NCI-H345 (cell line): ENCODE measurements around the gene TPM3.
A peak's percentile ranks its signal among the peaks of the same experiment; 100 is the strongest.
"Not testable (repeated sequence)": the region's sequence is repeated elsewhere in the genome, so short reads cannot be mapped to it uniquely, and the experiment has no call there.

Experiments
- DNase-seq: peaks from one replicate; lab custom pipeline; 2025; lab: John Stamatoyannopoulos, UW

The TPM3 gene

DNA sequence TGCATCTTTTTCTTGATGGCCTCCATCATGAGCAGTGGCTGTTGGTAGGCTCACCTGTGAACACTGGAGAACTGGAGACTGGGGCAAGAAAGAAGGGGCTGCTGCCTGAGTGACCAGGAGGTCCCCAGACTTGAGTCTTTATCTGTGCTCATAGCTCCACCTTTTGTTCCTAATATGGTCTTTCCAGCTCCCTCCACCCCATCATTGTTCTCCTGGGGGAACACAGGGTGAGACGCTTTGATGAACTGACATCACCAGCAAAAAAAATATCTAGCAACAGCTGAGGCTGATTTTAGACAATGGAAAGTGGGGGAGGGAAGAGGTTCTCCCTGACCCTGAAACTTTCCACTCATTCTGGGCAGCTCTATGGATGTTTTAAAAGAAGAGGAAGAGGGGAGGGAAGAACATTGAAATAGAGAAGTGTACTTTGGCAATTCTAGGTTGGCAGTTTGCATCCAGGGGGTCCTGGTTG is at the start of gene TPM3:
TSS of gene TPM3 (minus strand) at position 111 of the 472 bp plus-strand sequence. CDS start at position 29, 82 bp downstream.
- DNase-seq, result no peak

GRCh38 chr1:154240294-154240833 is 48.5 kb upstream of the TPM3 start:
- no peak for DNase-seq

DNA sequence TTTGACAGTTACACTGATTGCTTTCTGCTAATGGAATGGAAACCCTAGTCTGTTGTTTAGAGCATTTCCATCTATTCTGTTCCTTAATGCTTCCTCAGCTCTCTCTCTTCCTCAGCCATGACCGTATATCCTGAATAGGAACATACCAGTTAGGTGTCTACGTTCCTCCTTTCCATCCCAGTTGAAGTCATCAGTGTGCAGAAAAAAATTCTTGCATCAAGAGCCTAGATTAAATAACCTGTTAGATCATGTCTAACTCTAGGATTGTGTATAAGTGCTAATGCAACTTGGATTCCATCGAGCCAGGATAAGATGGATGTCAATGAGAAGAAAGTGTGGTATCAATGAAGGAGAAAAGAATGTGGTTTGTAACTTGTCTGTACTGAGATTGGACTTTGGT is 47.6 kb upstream of the TPM3 start:
- no peak for DNase-seq

DNA sequence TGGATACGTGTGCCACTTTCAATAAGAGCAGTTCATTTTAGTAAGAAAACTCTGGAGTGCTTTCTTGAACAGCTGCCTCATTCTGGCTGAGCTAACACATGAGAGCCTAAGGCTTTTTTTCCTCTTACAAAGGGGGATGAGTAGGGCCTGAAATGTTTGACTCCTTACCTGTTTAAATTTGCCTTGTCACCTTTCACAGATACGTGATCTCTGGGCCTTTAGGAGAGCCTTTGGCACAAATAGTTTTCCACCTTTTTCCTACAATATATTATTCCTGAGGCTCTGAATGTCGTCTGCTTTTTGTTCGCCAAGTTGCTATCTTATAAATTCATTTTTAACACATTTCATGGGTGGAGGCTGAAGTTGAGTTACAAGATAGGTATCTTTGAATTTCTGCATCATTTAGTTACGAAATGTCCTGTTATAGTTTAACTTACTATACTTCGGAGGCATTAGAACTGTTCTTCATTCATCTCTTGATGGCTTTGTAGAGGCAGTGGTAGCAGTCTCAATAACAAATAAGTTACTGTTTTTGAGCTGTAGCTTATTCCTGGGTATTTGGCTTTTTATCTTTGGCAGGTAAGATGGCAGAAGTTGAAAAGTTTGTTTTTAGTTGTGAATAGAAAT is 46.1 kb upstream of the TPM3 start:
- DNase-seq, result no peak

DNA sequence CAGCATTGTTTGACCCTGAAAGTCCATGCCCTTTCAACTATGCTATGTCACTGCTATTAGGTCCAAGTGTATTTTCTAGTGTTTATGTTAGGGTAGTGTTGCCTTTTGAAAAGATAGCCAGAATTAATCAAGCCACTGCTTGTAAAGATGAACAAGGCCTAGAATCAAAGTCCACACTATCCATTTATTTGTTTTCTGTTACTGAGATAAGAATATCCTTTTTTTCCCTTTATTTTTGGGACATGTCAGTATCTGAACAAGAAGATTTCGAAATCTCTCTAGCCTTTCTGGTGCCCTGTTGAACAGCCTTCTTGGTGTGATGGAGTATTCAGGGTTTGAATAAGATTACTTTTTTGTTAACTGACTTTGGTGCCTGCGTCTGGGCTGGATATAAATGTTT is 45.5 kb upstream of the TPM3 start:
- no peak for DNase-seq

- DNase-seq, result no peak
Measured at GRCh38 chr1:154236855-154237254, 45.0 kb upstream of the TPM3 start.

- not testable (repeated sequence) for DNase-seq
Measured at GRCh38 chr1:154233127-154233526, 41.2 kb upstream of the TPM3 start.

GRCh38 chr1:154231112-154231511 is 39.2 kb upstream of the TPM3 start:
- DNase-seq, result not testable (repeated sequence)

DNA sequence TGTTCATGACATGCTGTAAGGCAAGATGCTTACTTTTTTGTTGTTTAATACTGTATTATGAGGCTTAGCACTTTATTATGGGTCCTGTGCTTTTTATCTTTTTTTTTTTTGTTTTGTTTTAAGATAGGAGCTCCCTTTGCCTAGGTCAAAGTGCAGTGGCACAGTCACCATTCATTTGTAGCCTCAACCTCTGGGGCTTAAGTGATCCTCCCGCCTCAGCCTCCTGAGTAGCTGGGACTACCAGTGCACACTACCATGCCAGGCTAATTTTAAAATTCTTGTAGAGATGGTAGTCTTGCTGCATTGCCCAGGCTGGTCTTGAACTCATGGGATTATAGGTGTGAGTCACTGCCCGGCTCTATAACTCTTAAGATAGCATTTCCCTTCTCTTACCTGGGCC is 33.5 kb upstream of the TPM3 start:
- DNase-seq, result no peak

DNA sequence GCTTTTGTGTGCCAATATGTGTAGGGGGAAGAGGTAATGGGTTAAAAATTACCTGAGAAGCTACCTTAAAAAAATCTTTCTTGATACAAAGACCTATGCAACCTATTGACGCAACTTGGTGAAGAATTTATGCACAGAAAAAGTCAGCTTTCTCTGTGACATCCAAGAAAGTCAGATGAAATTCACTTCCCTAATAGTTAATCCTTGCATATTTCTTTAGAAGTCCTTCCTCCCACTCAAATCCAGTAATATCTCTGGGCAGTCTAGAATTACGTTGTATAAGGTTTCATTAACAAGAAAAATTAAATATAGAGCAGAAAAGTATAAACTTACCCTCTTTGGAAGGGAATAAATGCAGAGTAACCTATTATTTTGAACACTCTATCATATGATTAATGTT is 31.7 kb upstream of the TPM3 start:
- DNase-seq, result no peak

GRCh38 chr1:154222918-154223317 is 31.0 kb upstream of the TPM3 start:
- DNase-seq, result no peak

GRCh38 chr1:154222518-154222917 is 30.6 kb upstream of the TPM3 start:
- DNase-seq, result no peak

DNA sequence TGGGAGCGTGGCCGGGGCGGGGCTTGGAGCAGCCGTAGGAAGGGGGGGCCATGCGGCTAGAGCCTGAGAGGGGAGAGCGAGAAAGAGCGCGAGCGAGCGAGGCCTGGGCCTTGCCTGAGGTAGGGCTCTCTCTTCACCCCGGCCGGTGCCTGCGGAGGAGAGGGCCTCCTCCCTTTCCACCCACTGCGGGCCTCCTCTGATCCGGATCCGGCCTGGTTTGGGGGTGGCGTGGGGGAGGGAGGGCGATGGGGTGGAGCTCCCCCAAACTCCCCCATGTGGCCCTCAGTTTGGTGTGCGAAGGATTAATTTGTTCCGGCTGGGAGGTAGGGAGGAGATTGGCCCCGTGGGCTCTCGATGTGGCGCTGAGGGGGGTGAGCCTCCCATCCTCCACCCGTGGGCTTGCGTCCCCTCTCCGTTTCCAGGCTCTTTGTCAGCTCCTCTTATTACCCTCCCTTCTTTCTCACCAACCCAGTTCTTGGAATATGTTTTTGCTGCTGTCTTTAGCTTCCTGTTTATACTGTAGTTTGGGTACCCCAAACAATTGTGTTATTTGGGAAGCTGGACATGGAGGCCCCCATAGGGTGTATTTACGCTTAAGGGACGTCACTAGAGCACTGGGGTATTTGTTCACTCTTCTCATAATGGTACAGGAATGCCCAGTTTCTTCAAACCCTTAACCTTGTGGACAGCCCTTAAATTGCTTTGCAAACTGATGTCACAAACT is 29.5 kb upstream of the TPM3 start:
- DNase-seq, result peak; percentile 73

- DNase-seq, result no peak
Measured at GRCh38 chr1:154220970-154221277, 29.0 kb upstream of the TPM3 start.

DNA sequence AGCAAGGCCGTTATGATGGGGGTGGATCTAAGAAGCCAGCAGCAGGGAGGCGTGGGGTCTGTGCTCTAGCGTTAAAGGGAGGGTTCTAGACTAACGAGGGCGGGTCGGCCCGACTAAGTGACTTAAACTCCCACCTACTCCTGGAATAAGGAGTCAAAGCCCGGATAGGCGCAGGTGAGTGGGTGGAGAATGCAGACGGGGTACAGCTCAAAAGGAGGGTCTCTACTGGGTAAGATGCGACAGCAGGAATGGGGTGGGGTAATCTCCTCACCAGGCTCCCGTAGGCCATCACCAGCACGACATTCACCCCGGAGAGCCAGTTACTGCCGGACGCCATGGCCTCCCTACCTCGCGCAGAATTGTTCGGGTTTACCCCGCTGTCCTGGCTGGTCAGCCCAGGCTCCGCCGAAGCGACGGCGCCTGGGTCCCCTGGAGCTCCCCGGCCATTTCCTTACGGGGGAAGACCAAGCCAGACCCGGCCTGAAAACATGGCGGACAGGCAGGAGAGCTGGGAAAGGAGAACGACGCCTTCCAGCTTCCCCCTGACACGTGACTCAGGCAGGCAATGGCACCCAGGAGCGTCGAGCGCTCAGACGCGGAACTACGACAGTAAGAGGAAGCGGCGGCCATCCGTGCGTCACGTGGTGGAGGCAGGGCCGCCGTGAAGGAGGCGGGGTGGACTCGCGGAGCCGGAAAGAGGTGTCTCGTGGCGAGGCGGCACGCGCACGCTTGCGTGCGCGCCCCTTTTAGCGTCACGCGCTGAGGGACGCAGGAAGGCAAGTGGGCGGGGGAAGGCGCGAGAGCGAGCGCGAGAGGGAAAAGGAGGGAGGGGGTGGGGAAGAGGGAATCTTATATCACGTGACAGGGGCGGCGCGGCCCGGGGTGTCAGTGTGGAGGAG is 28.4 kb upstream of the TPM3 start, which contains the start of gene UBAP2L:
TSS of gene UBAP2L (plus strand) at position 885 of the 899 bp plus-strand sequence. CDS start 4,169 bp downstream, outside the sequence.
- peak; percentile 100 for DNase-seq

DNA sequence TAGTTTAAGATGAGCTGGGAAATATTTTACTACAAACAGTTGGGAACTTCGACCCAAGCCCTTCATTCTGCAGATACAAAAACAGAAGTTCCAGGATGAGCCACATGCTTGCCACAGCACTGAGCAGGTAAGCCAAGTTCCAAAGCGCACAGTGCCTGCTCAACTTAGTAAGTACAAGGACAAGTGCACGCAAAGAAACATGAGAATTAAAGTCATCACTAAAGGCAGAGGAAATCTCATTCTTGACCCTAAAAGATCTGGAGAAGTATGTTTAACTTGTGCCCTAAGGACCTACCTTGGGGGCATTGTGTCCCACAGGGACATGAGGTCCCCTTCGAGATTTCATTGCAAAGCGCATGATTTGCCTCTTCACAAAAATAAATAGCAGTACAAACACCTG is 27.6 kb upstream of the TPM3 start:
- no peak for DNase-seq

DNA sequence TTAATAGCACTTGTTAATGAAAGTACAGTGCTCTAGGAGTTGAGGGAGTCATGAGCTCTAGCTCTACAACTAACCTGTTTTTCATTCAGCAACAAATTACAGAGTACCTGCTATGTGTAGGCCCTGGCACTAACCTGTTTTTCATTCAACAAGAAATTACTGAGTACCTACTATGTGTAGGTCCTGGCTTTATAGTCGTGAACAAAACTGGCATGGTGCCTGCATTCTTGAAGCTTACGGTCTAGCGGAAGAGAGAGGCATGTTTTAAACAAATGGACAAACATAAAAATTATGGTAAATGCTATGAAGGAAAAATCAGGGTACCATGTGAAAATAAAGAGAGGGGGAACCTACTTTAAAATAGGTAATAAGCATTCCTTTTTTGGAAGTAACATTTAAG is 26.6 kb upstream of the TPM3 start:
- DNase-seq, result no peak

- DNase-seq, result no peak
Measured at GRCh38 chr1:154213274-154213673, 21.4 kb upstream of the TPM3 start.

DNA sequence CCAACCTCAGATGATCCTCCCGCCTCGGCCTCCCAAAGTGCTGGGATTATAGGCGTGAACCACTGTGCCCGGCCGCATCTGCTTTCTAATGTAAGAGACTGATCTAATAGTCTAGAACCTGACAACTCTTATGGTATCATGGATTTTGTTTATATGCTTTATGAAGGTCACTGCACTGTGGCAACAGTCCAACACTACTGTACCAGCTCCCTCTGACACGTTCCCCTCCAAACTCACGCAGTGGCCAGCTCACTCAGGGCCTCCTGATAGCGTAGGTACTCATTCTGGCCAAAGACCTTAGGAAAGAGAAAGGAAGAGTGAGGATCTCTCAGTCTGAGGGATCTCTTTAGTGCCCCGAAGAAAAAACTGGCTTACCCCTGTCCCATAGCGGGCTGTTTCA is 20.2 kb upstream of the TPM3 start:
- DNase-seq, result no peak

DNA sequence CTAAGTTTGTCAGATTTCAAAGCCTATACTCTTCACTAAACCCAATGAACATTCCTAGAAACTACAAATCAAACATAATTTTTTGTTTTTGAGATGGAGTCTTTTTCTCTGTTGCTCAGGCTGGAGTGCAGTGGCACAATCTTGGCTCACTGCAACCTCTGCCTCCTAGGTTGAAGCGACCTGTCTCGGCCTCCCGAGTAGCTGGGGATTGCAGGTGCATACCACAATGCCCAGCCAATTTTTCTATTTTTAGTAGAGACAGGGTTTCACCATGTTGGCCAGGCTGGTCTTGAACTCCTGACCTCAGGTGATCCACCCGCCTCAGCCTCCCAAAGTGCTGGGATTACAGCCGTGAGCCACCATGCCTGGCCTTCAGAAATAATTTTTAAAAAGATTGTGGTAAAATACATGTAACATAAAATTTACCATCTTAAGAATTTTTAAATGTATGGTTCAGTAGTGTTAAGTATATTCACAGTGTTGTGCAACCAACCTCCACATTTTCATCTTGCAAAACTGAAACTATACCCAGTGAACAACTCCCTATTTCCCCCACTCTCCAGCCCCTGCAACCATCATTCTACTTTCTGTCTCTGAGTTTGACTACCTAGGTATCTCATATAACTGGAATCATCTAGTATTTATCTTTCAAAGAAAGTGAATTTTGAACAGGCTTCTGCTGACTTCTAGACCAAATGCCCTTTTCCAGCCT is 16.9 kb upstream of the TPM3 start:
- DNase-seq, result no peak

GRCh38 chr1:154207262-154207661 is 15.4 kb upstream of the TPM3 start:
- DNase-seq, result no peak

DNA sequence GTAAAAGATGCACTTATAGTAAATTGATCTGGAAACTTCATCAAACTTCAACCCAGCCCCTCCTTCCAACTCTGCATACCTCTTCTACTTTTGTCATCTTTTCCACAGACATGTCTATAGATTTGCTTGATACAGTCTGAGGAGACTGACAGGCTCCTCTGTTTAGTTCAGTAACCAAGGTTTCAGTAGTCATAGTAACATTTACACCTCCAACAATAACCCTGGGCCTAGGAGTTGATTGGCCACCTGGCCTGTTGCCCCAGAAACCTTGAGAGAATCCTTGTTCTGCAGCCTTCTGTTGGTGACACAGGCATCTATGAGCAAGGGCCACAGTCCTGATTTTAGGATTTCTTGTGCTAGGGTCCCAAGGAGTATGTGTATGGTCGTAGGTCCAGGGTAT is 14.3 kb upstream of the TPM3 start, which contains the start of gene CFAP141:
TSS of gene CFAP141 (minus strand) at position 138 of the 400 bp plus-strand sequence. CDS start at position 112, 26 bp downstream.
- DNase-seq, result peak; percentile 22
